Measurements from ENCODE around the gene FBXO41. TPM values are rescaled to one million over a fixed set of nuclear protein-coding genes. Genes with fewer than 3 reads are reported as not detected.

The FBXO41 gene
- total and polyA plus RNA-seq, 10 of the 15 experiments (the other 5 are each of a cell fraction or from before 2014, with no cell fraction given), result 1.9 to 38.9 (median 11.3) TPM

DNA sequence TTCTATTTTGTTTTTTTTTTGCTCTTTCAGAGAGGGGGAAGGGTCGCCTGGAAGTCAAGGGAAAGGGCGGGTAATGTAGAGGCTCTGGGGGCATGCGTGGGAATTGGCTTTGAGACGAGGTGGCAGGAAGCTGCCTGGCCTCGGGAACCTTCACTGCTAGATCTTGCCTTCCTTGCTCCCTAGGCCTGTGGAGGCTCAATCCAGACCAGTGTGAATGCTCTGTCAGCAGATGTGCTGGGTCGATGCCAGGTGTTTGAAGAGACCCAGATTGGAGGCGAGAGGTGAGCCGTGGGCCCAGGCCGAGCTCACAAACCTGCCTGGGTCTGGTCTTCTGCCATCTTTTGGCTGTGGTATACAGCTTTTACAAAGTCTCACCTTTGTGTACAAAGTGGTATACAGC is 34.6 kb downstream of the FBXO41 start:
- FAIRE-seq (no peak), ATAC-seq (no peak), DNase-seq (ENCODE audit: low read depth, low spot score) (no peak)
- no peak overlapping the region for H3K9ac ChIP-seq (ENCODE audit: control insufficient read depth, insufficient read depth, low read length)
- in situ Hi-C loops (cut with MboI) (no loop called here), intact Hi-C loops (cut with micrococcal nuclease; ENCODE audit: unreplicated experiment) (no loop called here)
- POLR2A ChIA-PET, result interaction anchor here (0.8 kb wide), 1 partner anchor 10 kb away, joined by 3 read pairs; no protein-coding TSS in a partner anchor
- H3K4me2 ChIP-seq (ENCODE audit: control insufficient read depth, insufficient read depth), result no peak overlapping the region
- H3K4me1 ChIP-seq (ENCODE audit: control insufficient read depth, insufficient read depth, low read length), result no peaks in the 10 kb centered on the region
- CTCF ChIA-PET, result interaction anchor here (0.6 to 1.6 kb wide), 3 partner anchors 10 to 215 kb away, joined by 3 read pairs; no protein-coding TSS in a partner anchor
- no peaks in the 10 kb centered on the region; the same call in 1 of the 2 replicates for H3K79me2 ChIP-seq (ENCODE audit: control insufficient read depth, insufficient read depth, low read length)
- 89% methylated on average over 9 of the region's 9 CpGs for WGBS (ENCODE audit: insufficient coverage, insufficient replicate concordance, low lambda C conversion rate, missing lambda C conversion rate)
- peaks cover 47 to 58% of the 10 kb centered on the region in 2 experiments for H3K36me3 ChIP-seq (ENCODE audit: control insufficient read depth in 2 of 2, insufficient read depth in 2 of 2, low read length in 1 of 2)
- H4K20me1 ChIP-seq (ENCODE audit: control insufficient read depth, insufficient read depth), result no peaks in the 10 kb centered on the region; the same call in 1 of the 2 replicates
- H3K27me3 ChIP-seq (replicated peaks in 1 of 2; ENCODE audit: control insufficient read depth in 2 of 2, insufficient read depth in 2 of 2, low read length in 1 of 2), result no peaks in the 10 kb centered on the region
- H2AFZ ChIP-seq (ENCODE audit: control insufficient read depth, low read depth, low read length), result no peak overlapping the region
- no peak overlapping the region for H3K27ac ChIP-seq (ENCODE audit: control insufficient read depth, insufficient read depth)
- RAD21 ChIA-PET (ENCODE audit: unreplicated experiment), result no interaction called here
- no peaks in the 10 kb centered on the region for H3K9me3 ChIP-seq (replicated peaks; ENCODE audit: control insufficient read depth, insufficient read depth, low read length)
- no peak overlapping the region for H3K4me3 ChIP-seq
- BruUV-seq (replicated peaks), result no TSS peak
- SMC1A ChIA-PET (ENCODE audit: uncharacterized antibody, unreplicated experiment), result interaction anchor here (0.6 to 1.7 kb wide), 3 partner anchors 10 to 121 kb away, joined by 3 to 4 read pairs (median 3); no protein-coding TSS in a partner anchor
- TF ChIP-seq ETV6 (conservative IDR thresholded peaks at IDR 0.05 in 1 of 2, IDR thresholded peaks at IDR 0.05 in 1 of 2; ENCODE audit: borderline replicate concordance in 1 of 2, low read depth in 1 of 2), result no peak
- TF ChIP-seq, protein P1, sequence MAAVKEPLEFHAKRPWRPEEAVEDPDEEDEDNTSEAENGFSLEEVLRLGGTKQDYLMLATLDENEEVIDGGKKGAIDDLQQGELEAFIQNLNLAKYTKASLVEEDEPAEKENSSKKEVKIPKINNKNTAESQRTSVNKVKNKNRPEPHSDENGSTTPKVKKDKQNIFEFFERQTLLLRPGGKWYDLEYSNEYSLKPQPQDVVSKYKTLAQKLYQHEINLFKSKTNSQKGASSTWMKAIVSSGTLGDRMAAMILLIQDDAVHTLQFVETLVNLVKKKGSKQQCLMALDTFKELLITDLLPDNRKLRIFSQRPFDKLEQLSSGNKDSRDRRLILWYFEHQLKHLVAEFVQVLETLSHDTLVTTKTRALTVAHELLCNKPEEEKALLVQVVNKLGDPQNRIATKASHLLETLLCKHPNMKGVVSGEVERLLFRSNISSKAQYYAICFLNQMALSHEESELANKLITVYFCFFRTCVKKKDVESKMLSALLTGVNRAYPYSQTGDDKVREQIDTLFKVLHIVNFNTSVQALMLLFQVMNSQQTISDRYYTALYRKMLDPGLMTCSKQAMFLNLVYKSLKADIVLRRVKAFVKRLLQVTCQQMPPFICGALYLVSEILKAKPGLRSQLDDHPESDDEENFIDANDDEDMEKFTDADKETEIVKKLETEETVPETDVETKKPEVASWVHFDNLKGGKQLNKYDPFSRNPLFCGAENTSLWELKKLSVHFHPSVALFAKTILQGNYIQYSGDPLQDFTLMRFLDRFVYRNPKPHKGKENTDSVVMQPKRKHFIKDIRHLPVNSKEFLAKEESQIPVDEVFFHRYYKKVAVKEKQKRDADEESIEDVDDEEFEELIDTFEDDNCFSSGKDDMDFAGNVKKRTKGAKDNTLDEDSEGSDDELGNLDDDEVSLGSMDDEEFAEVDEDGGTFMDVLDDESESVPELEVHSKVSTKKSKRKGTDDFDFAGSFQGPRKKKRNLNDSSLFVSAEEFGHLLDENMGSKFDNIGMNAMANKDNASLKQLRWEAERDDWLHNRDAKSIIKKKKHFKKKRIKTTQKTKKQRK (IDR thresholded peaks at IDR 0.05; ENCODE audit: low read depth, low read length), result no peak
- no peak for TF ChIP-seq POLR2A (IDR thresholded peaks at IDR 0.05; ENCODE audit: low read depth, low read length)
- no peak for TF ChIP-seq HDGF (IDR thresholded peaks at IDR 0.05)
- TF ChIP-seq DPF2 (IDR thresholded peaks at IDR 0.05), result no peak
- no peak for TF ChIP-seq MTA2 (IDR thresholded peaks at IDR 0.05; ENCODE audit: low read depth)
- TF ChIP-seq, protein P2, sequence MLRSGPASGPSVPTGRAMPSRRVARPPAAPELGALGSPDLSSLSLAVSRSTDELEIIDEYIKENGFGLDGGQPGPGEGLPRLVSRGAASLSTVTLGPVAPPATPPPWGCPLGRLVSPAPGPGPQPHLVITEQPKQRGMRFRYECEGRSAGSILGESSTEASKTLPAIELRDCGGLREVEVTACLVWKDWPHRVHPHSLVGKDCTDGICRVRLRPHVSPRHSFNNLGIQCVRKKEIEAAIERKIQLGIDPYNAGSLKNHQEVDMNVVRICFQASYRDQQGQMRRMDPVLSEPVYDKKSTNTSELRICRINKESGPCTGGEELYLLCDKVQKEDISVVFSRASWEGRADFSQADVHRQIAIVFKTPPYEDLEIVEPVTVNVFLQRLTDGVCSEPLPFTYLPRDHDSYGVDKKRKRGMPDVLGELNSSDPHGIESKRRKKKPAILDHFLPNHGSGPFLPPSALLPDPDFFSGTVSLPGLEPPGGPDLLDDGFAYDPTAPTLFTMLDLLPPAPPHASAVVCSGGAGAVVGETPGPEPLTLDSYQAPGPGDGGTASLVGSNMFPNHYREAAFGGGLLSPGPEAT (IDR thresholded peaks at IDR 0.05; ENCODE audit: low read depth), result no peak
- no peak for TF ChIP-seq SIN3A (IDR thresholded peaks at IDR 0.05; ENCODE audit: low read depth, low read length)
- TF ChIP-seq, protein P3, sequence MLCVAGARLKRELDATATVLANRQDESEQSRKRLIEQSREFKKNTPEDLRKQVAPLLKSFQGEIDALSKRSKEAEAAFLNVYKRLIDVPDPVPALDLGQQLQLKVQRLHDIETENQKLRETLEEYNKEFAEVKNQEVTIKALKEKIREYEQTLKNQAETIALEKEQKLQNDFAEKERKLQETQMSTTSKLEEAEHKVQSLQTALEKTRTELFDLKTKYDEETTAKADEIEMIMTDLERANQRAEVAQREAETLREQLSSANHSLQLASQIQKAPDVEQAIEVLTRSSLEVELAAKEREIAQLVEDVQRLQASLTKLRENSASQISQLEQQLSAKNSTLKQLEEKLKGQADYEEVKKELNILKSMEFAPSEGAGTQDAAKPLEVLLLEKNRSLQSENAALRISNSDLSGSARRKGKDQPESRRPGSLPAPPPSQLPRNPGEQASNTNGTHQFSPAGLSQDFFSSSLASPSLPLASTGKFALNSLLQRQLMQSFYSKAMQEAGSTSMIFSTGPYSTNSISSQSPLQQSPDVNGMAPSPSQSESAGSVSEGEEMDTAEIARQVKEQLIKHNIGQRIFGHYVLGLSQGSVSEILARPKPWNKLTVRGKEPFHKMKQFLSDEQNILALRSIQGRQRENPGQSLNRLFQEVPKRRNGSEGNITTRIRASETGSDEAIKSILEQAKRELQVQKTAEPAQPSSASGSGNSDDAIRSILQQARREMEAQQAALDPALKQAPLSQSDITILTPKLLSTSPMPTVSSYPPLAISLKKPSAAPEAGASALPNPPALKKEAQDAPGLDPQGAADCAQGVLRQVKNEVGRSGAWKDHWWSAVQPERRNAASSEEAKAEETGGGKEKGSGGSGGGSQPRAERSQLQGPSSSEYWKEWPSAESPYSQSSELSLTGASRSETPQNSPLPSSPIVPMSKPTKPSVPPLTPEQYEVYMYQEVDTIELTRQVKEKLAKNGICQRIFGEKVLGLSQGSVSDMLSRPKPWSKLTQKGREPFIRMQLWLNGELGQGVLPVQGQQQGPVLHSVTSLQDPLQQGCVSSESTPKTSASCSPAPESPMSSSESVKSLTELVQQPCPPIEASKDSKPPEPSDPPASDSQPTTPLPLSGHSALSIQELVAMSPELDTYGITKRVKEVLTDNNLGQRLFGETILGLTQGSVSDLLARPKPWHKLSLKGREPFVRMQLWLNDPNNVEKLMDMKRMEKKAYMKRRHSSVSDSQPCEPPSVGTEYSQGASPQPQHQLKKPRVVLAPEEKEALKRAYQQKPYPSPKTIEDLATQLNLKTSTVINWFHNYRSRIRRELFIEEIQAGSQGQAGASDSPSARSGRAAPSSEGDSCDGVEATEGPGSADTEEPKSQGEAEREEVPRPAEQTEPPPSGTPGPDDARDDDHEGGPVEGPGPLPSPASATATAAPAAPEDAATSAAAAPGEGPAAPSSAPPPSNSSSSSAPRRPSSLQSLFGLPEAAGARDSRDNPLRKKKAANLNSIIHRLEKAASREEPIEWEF (IDR thresholded peaks at IDR 0.05; ENCODE audit: insufficient replicate concordance, low read depth, low read length), result no peak
- no peak for TF ChIP-seq HDAC6 (IDR thresholded peaks at IDR 0.05; ENCODE audit: unreplicated experiment)
- TF ChIP-seq MEF2B (IDR thresholded peaks at IDR 0.05; ENCODE audit: partially characterized antibody, poor library complexity, severe bottlenecking), result no peak
- no peak for TF ChIP-seq POLR2AphosphoS5 (IDR thresholded peaks at IDR 0.05; ENCODE audit: low read length)

Measured in GM12878 (cell line).